ENCODE data around the gene TMEM17.

GRCh38 chr2:62466503-62466854 lies 39.5 kb downstream of the TMEM17 start:
- TF ChIP-seq POLR2A (IDR thresholded peaks at IDR 0.05): no peak
- TF ChIP-seq CTCF (IDR thresholded peaks at IDR 0.05): no peak

Data from testis (tissue), 2 donors.